HG03060 (cell line): ENCODE results near the gene WTAP.
"Not testable (repeated sequence)": the region's sequence is repeated elsewhere in the genome, so short reads cannot be mapped to it uniquely, and the experiment has no call there.

Experiments used
- ATAC-seq: cut with Tn5 transposase; IDR thresholded peaks from one replicate; pipeline ENCODE4 v1.9.1; 2021; ENCODE audit warnings: low read depth, moderate number of reproducible peaks; ENCODE audit not compliant: unreplicated experiment

WTAP gene

GRCh38 chr6:159794976-159795375 lies 67.7 kb downstream of the WTAP start:
- not testable (repeated sequence) for ATAC-seq

GRCh38 chr6:159797554-159797953 lies 70.2 kb downstream of the WTAP start:
- no peak for ATAC-seq

GRCh38 chr6:159800141-159800865 lies 73.0 kb downstream of the WTAP start, which contains the start of gene PNLDC1:
TSS of gene PNLDC1 (plus strand) at chr6:159800276. CDS start at chr6:159800308, 32 bp downstream.
- ATAC-seq: no peak

- ATAC-seq: no peak
These were observed 74.6 kb downstream of the WTAP start for GRCh38 chr6:159801935-159802334.

GRCh38 chr6:159804504-159804903 lies 77.2 kb downstream of the WTAP start:
- no peak for ATAC-seq

- ATAC-seq: no peak
These were observed 78.2 kb downstream of the WTAP start for GRCh38 chr6:159805440-159806020.
